WI38 (cell line): ENCODE data around the gene CEMP1.

Experiments
- H3K4me3 ChIP-seq: 2 replicates; pipeline ENCODE4 v1.5.1; 2011; ENCODE audit warnings: low read depth, mild to moderate bottlenecking, control low read depth, low read length
- TF ChIP-seq, protein P1 (sequence below): IDR thresholded peaks from 2 replicates; pipeline ENCODE4 v1.5.1; 2012; ENCODE audit warnings: low read depth, mild to moderate bottlenecking, control low read depth, low read length

Gene CEMP1

DNA sequence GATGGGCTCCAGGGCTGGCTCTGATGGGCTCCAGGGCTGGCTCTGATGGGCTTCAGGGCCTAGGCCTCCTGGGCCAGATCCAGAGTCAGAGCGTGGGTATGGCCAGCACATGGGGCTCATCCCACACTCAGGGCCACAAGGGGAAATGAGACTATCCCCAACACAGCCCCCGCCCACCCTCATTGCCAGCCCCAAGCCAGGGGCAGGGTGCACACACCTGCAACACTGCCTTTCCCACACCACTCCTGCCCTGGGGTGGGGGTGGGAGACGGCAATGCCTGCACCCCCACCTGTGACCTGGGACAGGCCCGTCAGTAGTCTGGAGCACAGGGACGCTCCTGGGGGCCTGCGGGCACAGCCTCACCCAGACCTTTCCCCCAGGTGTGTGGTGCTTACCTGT, 31.8 kb downstream of the CEMP1 start:
- TF ChIP-seq, protein P1, sequence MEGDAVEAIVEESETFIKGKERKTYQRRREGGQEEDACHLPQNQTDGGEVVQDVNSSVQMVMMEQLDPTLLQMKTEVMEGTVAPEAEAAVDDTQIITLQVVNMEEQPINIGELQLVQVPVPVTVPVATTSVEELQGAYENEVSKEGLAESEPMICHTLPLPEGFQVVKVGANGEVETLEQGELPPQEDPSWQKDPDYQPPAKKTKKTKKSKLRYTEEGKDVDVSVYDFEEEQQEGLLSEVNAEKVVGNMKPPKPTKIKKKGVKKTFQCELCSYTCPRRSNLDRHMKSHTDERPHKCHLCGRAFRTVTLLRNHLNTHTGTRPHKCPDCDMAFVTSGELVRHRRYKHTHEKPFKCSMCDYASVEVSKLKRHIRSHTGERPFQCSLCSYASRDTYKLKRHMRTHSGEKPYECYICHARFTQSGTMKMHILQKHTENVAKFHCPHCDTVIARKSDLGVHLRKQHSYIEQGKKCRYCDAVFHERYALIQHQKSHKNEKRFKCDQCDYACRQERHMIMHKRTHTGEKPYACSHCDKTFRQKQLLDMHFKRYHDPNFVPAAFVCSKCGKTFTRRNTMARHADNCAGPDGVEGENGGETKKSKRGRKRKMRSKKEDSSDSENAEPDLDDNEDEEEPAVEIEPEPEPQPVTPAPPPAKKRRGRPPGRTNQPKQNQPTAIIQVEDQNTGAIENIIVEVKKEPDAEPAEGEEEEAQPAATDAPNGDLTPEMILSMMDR: no peak
- H3K4me3 ChIP-seq: no peak overlapping the region

DNA sequence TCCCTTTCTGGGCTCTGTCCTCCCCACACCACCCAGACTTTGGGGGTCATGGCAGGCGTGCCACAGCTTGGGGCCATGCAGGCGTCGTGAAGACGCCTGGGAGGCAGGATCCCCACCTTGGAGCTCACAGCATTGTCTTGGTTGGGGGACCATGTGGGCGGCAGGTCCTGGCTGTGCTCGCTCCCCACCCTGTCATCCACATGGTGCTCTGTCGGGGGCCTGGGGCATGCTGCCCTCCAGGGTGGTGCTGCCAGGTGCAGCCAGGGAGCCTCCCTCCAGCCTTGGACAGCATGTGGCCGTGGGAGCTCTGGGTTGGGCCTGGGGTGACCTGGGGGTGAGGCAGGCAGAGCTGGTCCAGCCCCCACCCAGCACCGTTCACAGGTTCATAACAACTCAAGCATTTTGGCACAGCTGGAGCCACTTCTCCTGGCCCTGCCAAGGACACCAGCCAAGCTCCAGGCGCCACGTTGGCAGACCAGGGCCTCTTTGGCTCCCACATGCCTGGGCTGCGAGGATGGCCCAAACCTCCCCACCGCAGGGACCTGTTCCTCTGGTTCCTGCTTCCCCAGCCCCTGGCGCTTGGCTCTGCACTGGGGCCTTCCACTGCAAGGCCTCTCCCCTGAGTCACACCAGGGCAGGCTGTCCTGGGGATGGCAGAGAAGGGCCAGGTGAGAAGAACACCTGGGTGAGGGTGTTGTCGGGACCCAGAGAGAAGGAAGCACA, 32.5 kb downstream of the CEMP1 start:
- H3K4me3 ChIP-seq: no peak overlapping the region
- TF ChIP-seq, protein P1: no peak

DNA sequence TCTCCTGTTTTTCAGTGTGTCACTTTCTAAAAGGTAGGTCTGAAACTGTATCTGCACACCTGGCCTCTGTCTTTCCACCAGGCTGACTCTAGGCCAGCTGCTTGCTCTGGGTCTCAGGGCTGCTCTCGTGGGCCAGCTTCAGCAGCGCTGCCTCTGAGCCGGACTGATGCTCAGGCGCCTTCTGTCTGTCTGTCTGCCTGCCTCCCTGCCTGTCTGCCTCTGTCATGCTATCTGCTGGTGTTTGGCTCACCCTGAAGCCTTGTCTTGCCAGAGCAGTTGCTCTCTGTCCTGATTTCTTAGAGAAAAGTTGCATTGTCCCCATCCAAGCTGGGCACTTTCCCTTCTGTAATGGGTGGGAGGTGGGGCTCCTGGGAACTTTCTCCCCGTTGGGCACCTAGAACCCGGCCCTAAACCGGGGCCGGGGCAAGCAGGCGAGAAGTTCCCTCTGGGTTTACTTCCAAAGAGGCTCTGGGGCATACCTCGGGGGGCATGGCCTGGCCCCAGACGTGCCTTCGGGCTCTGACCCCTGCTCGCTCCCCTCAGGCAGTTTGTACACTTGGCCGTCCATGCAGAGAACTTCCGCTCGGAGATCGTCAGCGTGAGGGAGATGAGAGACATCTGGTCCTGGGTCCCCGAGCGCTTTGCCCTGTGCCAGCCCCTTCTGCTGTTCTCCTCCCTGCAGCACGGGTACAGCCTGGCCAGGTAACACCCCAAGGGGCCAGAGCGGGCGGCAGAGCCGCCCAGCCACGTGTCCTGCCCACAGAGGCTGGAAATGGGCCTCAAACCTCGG, 33.3 kb downstream of the CEMP1 start:
- H3K4me3 ChIP-seq: no peak overlapping the region
- TF ChIP-seq, protein P1: no peak

DNA sequence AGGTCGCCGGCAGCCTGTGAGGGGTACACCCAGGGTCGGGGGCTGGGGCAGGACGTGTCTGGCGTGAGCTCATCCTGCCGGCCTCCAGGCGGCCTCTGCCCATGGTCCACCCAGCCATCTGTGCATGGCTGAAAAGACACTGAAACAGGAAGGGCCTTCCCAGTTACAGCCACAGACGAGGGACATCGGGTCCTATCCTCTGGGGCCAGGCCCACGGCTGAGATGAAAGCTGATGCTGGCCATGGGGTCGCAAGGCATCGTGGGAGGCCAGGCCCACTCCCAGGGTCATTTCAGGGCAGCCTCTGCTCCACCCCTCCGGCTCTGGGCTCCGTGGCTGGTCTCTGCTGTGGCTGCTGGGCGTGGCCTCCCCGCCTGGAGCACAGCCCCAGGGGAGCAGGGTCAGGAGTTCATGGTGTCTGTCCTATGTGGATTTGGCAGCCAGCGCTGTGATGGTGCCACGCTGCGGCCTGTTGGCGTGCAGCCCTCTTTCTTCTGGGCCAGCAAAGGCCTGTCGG, 34.0 kb downstream of the CEMP1 start:
- H3K4me3 ChIP-seq: no peak overlapping the region
- TF ChIP-seq, protein P1: no peak

DNA sequence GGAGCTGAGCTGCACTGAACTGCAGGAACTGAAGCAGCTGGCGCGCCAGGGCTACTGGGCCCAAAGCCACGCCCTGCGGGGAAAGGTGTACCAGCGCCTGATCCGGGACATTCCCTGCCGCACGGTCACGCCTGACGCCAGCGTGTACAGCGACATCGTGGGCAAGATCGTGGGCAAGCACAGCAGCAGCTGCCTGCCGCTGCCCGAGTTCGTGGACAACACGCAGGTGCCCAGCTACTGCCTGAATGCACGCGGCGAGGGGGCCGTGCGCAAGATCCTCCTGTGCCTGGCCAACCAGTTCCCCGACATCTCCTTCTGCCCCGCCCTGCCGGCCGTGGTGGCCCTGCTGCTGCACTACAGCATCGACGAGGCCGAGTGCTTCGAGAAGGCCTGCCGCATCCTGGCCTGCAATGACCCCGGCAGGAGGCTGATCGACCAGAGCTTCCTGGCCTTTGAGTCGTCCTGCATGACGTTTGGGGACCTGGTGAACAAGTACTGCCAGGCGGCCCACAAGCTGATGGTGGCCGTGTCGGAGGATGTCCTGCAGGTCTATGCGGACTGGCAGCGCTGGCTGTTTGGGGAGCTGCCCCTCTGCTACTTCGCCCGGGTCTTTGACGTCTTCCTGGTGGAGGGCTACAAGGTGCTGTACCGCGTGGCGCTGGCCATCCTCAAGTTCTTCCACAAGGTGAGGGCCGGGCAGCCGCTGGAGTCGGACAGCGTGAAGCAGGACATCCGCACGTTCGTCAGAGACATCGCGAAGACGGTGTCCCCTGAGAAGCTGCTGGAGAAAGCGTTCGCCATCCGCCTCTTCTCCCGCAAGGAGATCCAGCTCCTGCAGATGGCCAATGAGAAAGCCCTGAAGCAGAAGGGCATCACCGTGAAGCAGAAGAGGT, 34.7 kb downstream of the CEMP1 start:
- TF ChIP-seq, protein P1: no peak
- no peak overlapping the region for H3K4me3 ChIP-seq

DNA sequence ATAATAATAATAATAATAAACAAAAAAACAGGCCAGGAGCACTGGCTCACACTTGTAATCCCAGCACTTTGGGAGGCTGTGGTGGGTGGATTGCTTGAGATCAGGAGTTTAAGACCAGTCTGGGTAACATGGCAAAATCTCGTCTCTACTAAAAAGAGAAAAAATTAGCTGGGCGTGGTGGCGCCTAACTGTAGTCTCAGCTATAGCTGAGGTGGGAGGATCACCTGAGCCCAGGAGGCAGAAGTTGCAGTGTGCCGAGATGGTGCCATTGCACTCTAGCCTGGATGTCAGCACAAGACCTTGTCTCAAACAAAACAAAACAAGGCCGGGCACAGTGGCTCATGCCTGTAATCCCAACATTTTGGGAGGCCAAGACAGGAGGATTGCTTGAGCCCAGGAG, 36.2 kb downstream of the CEMP1 start:
- TF ChIP-seq, protein P1: no peak
- no peak overlapping the region for H3K4me3 ChIP-seq
